HG03469 (cell line): ENCODE results near the gene COL9A1.

Source experiments
- ATAC-seq: cut with Tn5 transposase; IDR thresholded peaks from one replicate; pipeline ENCODE4 v1.9.1; 2021; ENCODE audit warnings: mild to moderate bottlenecking, moderate library complexity, moderate number of reproducible peaks; ENCODE audit not compliant: unreplicated experiment

The COL9A1 gene

GRCh38 chr6:70176842-70177550 lies 125.9 kb downstream of the COL9A1 start:
- ATAC-seq = no peak

- no peak for ATAC-seq
These were observed 127.1 kb downstream of the COL9A1 start for GRCh38 chr6:70175770-70176169.

- no peak for ATAC-seq
These were observed 130.6 kb downstream of the COL9A1 start for GRCh38 chr6:70172252-70172651.

- ATAC-seq = no peak
These were observed 131.6 kb downstream of the COL9A1 start for GRCh38 chr6:70171236-70171635.

GRCh38 chr6:70168681-70169377 lies 134.1 kb downstream of the COL9A1 start:
- ATAC-seq = no peak
